Spleen (tissue), 7 donors: ENCODE measurements around the gene TSEN54.

Source experiments
- POLR2AphosphoS5 ChIP-seq, 3 donors: sonication (generic); formaldehyde crosslinking; IDR thresholded peaks; one replicate each; pipeline ENCODE4 v1.5.1; 2017; ENCODE audit warnings: antibody characterized with exemption in 3 of 3
- TF ChIP-seq, protein P1 (sequence below), 11 experiments: fragments of 200-600 bp in 7 of 11; fragments of 450-650 bp in 4 of 11; sonication (generic) in 4 of 11; IDR thresholded peaks in 8 of 11; conservative IDR thresholded peaks in 3 of 11; 1 replicate in 7 of 11; 2 replicates in 4 of 11; pipeline versions ENCODE4 v1.4.0 to v1.8.0; 2016 to 2021; ENCODE audit warnings: antibody characterized with exemption in 11 of 11, inconsistent platforms in 4 of 11, mild to moderate bottlenecking in 1 of 11
- donor health status: DM: no; HTN: no; CAD: no; lungs with moderate emphysema.
- donor health status: DM: no; HTN: no; CAD: no.
- donor health status: DM: no; HTN: no; CAD: no.

DNA sequence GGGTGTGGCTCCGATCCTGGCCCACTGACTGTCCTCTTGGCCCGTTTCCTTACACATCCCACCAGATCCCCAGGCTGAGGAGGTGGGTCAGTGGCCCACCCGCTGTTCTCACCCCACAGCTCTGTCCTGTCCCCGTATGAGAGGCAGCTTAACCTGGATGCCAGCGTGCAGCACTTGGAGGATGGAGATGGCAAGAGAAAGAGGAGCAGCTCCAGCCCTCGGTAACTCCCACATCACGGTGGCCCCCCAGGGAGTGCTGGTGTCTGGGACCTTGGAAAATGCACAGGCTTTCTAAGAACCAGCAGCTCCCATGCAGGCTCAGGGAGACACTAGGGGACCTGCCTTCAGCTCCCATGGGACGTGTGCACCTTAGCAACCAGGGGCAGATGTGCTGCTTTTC is 5.0 kb downstream of the TSEN54 start:
- TF ChIP-seq, protein P1, sequence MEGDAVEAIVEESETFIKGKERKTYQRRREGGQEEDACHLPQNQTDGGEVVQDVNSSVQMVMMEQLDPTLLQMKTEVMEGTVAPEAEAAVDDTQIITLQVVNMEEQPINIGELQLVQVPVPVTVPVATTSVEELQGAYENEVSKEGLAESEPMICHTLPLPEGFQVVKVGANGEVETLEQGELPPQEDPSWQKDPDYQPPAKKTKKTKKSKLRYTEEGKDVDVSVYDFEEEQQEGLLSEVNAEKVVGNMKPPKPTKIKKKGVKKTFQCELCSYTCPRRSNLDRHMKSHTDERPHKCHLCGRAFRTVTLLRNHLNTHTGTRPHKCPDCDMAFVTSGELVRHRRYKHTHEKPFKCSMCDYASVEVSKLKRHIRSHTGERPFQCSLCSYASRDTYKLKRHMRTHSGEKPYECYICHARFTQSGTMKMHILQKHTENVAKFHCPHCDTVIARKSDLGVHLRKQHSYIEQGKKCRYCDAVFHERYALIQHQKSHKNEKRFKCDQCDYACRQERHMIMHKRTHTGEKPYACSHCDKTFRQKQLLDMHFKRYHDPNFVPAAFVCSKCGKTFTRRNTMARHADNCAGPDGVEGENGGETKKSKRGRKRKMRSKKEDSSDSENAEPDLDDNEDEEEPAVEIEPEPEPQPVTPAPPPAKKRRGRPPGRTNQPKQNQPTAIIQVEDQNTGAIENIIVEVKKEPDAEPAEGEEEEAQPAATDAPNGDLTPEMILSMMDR (IDR thresholded peaks at IDR 0.05 in 8 of 11, conservative IDR thresholded peaks at IDR 0.05 in 3 of 11): no peak
- no peak for TF ChIP-seq POLR2AphosphoS5 (IDR thresholded peaks at IDR 0.05)
